ENCODE measurements around the gene IGSF22.
A peak's percentile ranks its signal among the peaks of the same experiment; 100 is the strongest.

The IGSF22 gene

GRCh38 chr11:18726040-18726439 is at the start of gene IGSF22:
TSS of gene IGSF22 (minus strand) at chr11:18726188. CDS start at chr11:18724236, 1,952 bp downstream.
- DNase-seq (ENCODE audit: low spot score), result no peak

- no peak for DNase-seq (ENCODE audit: low spot score)
Measured at GRCh38 chr11:18774801-18775200, 48.8 kb upstream of the IGSF22 start.

- no peak for DNase-seq (ENCODE audit: low spot score)
Measured at GRCh38 chr11:18773681-18774080, 47.7 kb upstream of the IGSF22 start.

- no peak for DNase-seq (ENCODE audit: low spot score)
Measured at GRCh38 chr11:18773104-18773503, 47.1 kb upstream of the IGSF22 start.

GRCh38 chr11:18772211-18772610 is 46.2 kb upstream of the IGSF22 start:
- peak; percentile 59 for DNase-seq (ENCODE audit: low spot score)

GRCh38 chr11:18771266-18772035 is 45.5 kb upstream of the IGSF22 start:
- DNase-seq (ENCODE audit: low spot score), result no peak

GRCh38 chr11:18770479-18771125 is 44.6 kb upstream of the IGSF22 start:
- no peak for DNase-seq (ENCODE audit: low spot score)

GRCh38 chr11:18769802-18770456 is 43.9 kb upstream of the IGSF22 start:
- DNase-seq (ENCODE audit: low spot score), result no peak

- DNase-seq (ENCODE audit: low spot score), result no peak
Measured at GRCh38 chr11:18768978-18769377, 43.0 kb upstream of the IGSF22 start.

- DNase-seq (ENCODE audit: low spot score), result no peak
Measured at GRCh38 chr11:18768472-18768901, 42.5 kb upstream of the IGSF22 start.

- DNase-seq (ENCODE audit: low spot score), result no peak
Measured at GRCh38 chr11:18766015-18766414, 40.0 kb upstream of the IGSF22 start.

GRCh38 chr11:18765554-18765953 is 39.6 kb upstream of the IGSF22 start:
- no peak for DNase-seq (ENCODE audit: low spot score)

GRCh38 chr11:18761741-18762140 is 35.8 kb upstream of the IGSF22 start:
- no peak for DNase-seq (ENCODE audit: low spot score)

GRCh38 chr11:18761144-18761543 is 35.2 kb upstream of the IGSF22 start:
- DNase-seq (ENCODE audit: low spot score), result no peak

GRCh38 chr11:18757811-18758210 is 31.8 kb upstream of the IGSF22 start:
- no peak for DNase-seq (ENCODE audit: low spot score)

GRCh38 chr11:18756889-18757288 is 30.9 kb upstream of the IGSF22 start:
- DNase-seq (ENCODE audit: low spot score), result no peak

- DNase-seq (ENCODE audit: low spot score), result no peak
Measured at GRCh38 chr11:18754308-18754707, 28.3 kb upstream of the IGSF22 start.

GRCh38 chr11:18752502-18752901 is 26.5 kb upstream of the IGSF22 start:
- DNase-seq (ENCODE audit: low spot score), result peak; percentile 45

- DNase-seq (ENCODE audit: low spot score), result no peak
Measured at GRCh38 chr11:18750944-18751343, 25.0 kb upstream of the IGSF22 start.

GRCh38 chr11:18749681-18750319 is 23.8 kb upstream of the IGSF22 start:
- peak; percentile 82 for DNase-seq (ENCODE audit: low spot score)

GRCh38 chr11:18748766-18749365 is 22.9 kb upstream of the IGSF22 start:
- peak; percentile 41 for DNase-seq (ENCODE audit: low spot score)

GRCh38 chr11:18745251-18745650 is 19.3 kb upstream of the IGSF22 start:
- DNase-seq (ENCODE audit: low spot score), result no peak

All from Ammon's horn (tissue), 1 donor.